GM23338 (cell line): ENCODE measurements around the gene TTC39A. TPM values are rescaled to one million over a fixed set of nuclear protein-coding genes. Genes with fewer than 3 reads are reported as not detected.

ENCODE experiments used
- ETS1 ChIP-seq: IDR thresholded peaks from 2 replicates; pipeline ENCODE4 v1.6.1; 2016; ENCODE audit warnings: antibody characterized with exemption
- EZH2 ChIP-seq: fragments of 200-600 bp; sonication (generic); IDR thresholded peaks from one replicate; pipeline ENCODE4 v1.8.0; 2017; ENCODE audit warnings: antibody characterized with exemption, mild to moderate bottlenecking, low read depth; ENCODE audit not compliant: unreplicated experiment
- NANOG ChIP-seq: IDR thresholded peaks from 2 replicates; pipeline ENCODE4 v1.6.1; 2016; ENCODE audit warnings: antibody characterized with exemption, borderline replicate concordance
- POLR2AphosphoS5 ChIP-seq: IDR thresholded peaks from 2 replicates; pipeline ENCODE4 v1.6.1; 2016; ENCODE audit warnings: antibody characterized with exemption, low read depth
- REST ChIP-seq: IDR thresholded peaks from one replicate; pipeline ENCODE4 v1.6.1; 2018; ENCODE audit warnings: antibody characterized with exemption; ENCODE audit not compliant: unreplicated experiment
- ZNF462 ChIP-seq: fragments of 250-450 bp; sonication (Bioruptor Pico); IDR thresholded peaks from 2 replicates; pipeline ENCODE4 v1.5.0; 2020; ENCODE audit warnings: mild to moderate bottlenecking, moderate library complexity
- polyA plus RNA-seq: library from polyadenylated mRNA; unstranded; fragments of >200 nt; fragmentation: Nextera tagmentation; extraction: Ambion mirVana; gene quantifications from 2 replicates; pipeline ENCODE4 v1.2.1, GENCODE V29; 2016
- total RNA-seq: library from RNA; depleted of rRNA; stranded (reverse); fragments of >200 nt; shearing (Covaris generic); gene quantifications from 2 replicates; pipeline ENCODE4 v1.2.3, GENCODE V29; 2014

The TTC39A gene
- total and polyA plus RNA-seq, 2 experiments from 2014 or later = 2.3 to 7.1 TPM

GRCh38 chr1:51321924-51322280 is 8.5 kb downstream of the TTC39A start (continued):
- TF ChIP-seq ZNF462 (no peak), EZH2 (no peak), ETS1 (no peak), NANOG (no peak), REST (no peak), POLR2AphosphoS5 (no peak)
